Esophagus muscularis mucosa (tissue), 4 donors: Measurements from ENCODE around the gene ZNF775. TPM values are rescaled to one million over a fixed set of nuclear protein-coding genes. Genes with fewer than 3 reads are reported as not detected.
A peak's percentile ranks its signal among the peaks of the same experiment; 100 is the strongest.

ENCODE experiments used
- DNase-seq: peaks from one replicate; pipeline ENCODE4 v3.0.0-alpha.2; 2017; ENCODE audit errors: extremely low spot score
- H3K27ac ChIP-seq, 4 donors: fragments of 200-600 bp; sonication (generic); replicated peaks in 1 of 4; 1 replicate in 3 of 4; 2 replicates in 1 of 4; pipeline ENCODE4 v1.5.1; 2016 to 2019; ENCODE audit warnings: mild to moderate bottlenecking in 1 of 4
- H3K27me3 ChIP-seq, 4 donors: fragments of 200-600 bp; sonication (generic); one replicate each; pipeline versions ENCODE4 v1.5.1 to v1.6.0; 2016 to 2019
- H3K36me3 ChIP-seq, 4 donors: fragments of 200-600 bp; sonication (generic); one replicate each; pipeline ENCODE4 v1.5.1; 2016 to 2019
- H3K4me1 ChIP-seq, 4 donors: fragments of 200-600 bp; sonication (generic); one replicate each; pipeline ENCODE4 v1.5.1; 2016 to 2019
- H3K4me3 ChIP-seq, 4 donors: fragments of 200-600 bp; sonication (generic); 1 replicate in 2 of 4; 2 replicates in 2 of 4; pipeline ENCODE4 v1.5.1; 2016 to 2019; ENCODE audit warnings: mild to moderate bottlenecking in 4 of 4, moderate library complexity in 1 of 4
- H3K9me3 ChIP-seq, 4 donors: fragments of 200-600 bp; sonication (generic); 1 replicate in 3 of 4; 2 replicates in 1 of 4; pipeline ENCODE4 v1.5.1; 2016 to 2019
- EP300 ChIP-seq: sonication (generic); formaldehyde crosslinking; IDR thresholded peaks from one replicate; pipeline ENCODE4 v1.6.1; 2017; ENCODE audit warnings: antibody characterized with exemption
- POLR2A ChIP-seq: fragments of 450-650 bp; IDR thresholded peaks from one replicate; pipeline ENCODE4 v1.6.1; 2017; ENCODE audit warnings: antibody characterized with exemption, moderate library complexity, mild to moderate bottlenecking, low read depth
- POLR2AphosphoS5 ChIP-seq, 2 donors: sonication (generic); formaldehyde crosslinking; IDR thresholded peaks; one replicate each; pipeline ENCODE4 v1.6.1; 2017; ENCODE audit warnings: antibody characterized with exemption in 2 of 2
- WGBS: methylation state at CpG from one replicate; pipeline ENCODE4 v1.1.5; 2018; 5-methylcytosine and 5-hydroxymethylcytosine counted together
- intact Hi-C: fragments of 100-400 bp; cut with DNase I; formaldehyde crosslinking; loops from one replicate; pipeline ENCODE4 v1.15.1; 2023
- total RNA-seq, 4 donors: library from RNA; depleted of rRNA; stranded (reverse); fragments of >200 nt; gene quantifications; one replicate each; pipeline versions ENCODE4 v1.1.0 to v1.2.1, GENCODE V29; 2016
- TF ChIP-seq, protein P1 (sequence below), 3 experiments: fragments of 200-600 bp in 2 of 3; fragments of 450-650 bp in 1 of 3; sonication (generic) in 2 of 3; IDR thresholded peaks; one replicate each; pipeline ENCODE4 v1.5.1; 2017 to 2019; ENCODE audit warnings: antibody characterized with exemption in 3 of 3, mild to moderate bottlenecking in 2 of 3, moderate library complexity in 1 of 3

ZNF775 gene
- total RNA-seq, 4 donors from 2014 or later: 6.6 to 19.8 (median 15.0) TPM

DNA sequence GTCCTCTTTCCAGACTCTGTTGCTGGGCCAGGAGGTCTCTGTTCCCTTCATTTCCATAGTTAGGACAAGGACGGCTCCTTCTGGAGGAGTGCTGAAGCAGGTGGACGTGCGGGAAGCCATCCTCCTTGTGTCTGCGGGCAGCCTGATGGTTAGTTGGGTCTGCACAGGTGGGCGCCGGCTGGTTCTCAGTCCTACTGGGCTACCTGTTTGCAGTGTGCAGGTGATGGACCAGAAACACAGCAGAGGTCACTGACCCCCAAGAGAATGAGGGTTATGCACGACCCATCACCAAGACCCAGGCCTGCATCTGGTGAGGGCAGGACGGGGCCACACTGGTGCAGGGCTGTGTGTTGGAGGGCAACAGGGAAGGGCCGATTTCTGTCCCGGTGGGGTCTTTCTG is 45.5 kb upstream of the ZNF775 start:
- H3K4me3 ChIP-seq: no peak overlapping the region
- peak overlapping the region in 2 of 4 donors; percentile 65 to 68 for H3K27ac ChIP-seq
- H3K27me3 ChIP-seq: no peaks in the 10 kb centered on the region
- no peaks in the 10 kb centered on the region for H3K9me3 ChIP-seq
- no peak for TF ChIP-seq EP300
- no peak for TF ChIP-seq POLR2AphosphoS5 (IDR thresholded peaks at IDR 0.05)
- TF ChIP-seq POLR2A: no peak
- TF ChIP-seq, protein P1, sequence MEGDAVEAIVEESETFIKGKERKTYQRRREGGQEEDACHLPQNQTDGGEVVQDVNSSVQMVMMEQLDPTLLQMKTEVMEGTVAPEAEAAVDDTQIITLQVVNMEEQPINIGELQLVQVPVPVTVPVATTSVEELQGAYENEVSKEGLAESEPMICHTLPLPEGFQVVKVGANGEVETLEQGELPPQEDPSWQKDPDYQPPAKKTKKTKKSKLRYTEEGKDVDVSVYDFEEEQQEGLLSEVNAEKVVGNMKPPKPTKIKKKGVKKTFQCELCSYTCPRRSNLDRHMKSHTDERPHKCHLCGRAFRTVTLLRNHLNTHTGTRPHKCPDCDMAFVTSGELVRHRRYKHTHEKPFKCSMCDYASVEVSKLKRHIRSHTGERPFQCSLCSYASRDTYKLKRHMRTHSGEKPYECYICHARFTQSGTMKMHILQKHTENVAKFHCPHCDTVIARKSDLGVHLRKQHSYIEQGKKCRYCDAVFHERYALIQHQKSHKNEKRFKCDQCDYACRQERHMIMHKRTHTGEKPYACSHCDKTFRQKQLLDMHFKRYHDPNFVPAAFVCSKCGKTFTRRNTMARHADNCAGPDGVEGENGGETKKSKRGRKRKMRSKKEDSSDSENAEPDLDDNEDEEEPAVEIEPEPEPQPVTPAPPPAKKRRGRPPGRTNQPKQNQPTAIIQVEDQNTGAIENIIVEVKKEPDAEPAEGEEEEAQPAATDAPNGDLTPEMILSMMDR (IDR thresholded peaks at IDR 0.05): no peak
- no peak for DNase-seq
- intact Hi-C loops: no loop called here
- peaks cover 11 to 49% (median 48%) of the 10 kb centered on the region in 4 donors for H3K4me1 ChIP-seq
- H3K36me3 ChIP-seq: peaks cover 4 to 48% (median 24%) of the 10 kb centered on the region in 4 donors
- WGBS: 99% methylated on average over 8 of the region's 10 CpGs

DNA sequence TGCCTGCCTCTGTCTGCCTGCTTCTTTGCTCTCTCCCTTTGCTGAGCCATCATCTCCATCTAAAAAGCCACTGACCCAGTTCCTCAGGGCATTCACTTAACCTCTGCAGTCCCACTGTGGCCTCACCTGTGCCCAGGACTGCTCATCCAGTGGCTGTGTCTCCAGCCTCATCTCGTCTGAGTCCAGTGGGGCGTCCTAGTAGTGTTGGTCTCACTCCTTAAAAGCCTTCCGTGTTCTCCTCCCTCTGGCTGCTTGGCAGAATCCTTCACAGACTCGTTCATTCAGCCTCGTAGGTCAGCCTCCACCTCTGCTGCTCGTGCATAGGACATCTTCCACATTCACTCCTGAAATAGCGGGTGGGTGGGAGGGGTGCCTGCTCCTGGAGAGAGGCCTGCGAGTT is 45.0 kb upstream of the ZNF775 start:
- Histone ChIP-seq H3K27ac (peak overlapping the region; percentile 65 to 93 (median 72)), H3K27me3 (no peaks in the 10 kb centered on the region), H3K4me3 (no peak overlapping the region), H3K4me1 (peaks cover 11 to 54% (median 53%) of the 10 kb centered on the region in 4 donors), H3K9me3 (no peaks in the 10 kb centered on the region), H3K36me3 (peaks cover 4 to 44% (median 22%) of the 10 kb centered on the region in 4 donors)
- WGBS: 88% methylated on average over 8 of the region's 8 CpGs
- no peak for DNase-seq
- intact Hi-C loops: no loop called here
- TF ChIP-seq POLR2A (no peak), POLR2AphosphoS5 (IDR thresholded peaks at IDR 0.05) (no peak), EP300 (no peak)
- TF ChIP-seq, protein P1 (IDR thresholded peaks at IDR 0.05): no peak

DNA sequence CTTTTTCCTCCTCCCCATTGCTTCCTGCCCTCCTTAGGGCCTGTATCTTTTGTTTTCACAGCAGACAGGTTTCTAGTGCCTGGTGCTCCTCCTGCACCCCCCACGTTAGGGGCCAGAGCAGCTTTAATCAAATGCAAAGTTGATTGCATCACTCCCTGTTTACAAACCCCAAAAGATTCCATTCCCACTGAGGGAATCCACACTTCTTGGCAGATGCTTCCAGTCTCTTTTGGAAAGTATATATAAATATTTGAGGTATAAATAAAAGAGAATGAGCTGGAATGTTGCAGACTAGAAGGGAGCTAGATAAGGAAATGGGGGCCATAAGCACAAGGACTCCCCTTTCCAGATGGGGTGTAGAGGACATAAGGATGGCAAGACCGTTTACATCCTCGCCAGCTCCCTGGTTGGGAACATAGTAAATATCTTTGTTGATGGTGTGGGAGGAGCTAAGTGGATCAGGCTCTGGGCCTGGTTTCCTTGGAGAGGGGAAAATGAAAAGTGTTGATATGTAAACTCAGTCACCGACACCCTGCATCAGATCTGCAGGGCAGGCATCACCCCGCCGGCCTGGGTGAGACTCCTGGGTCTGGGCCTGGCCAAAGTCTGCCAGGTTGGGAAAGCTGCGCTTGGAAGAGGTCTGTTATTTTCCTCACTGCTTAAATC is 43.9 kb upstream of the ZNF775 start:
- H3K4me3 ChIP-seq: no peak overlapping the region
- intact Hi-C loops: no loop called here
- no peaks in the 10 kb centered on the region for H3K9me3 ChIP-seq
- WGBS: 34% methylated on average over 7 of the region's 7 CpGs
- peaks cover 0 to 32% (median 15%) of the 10 kb centered on the region in 4 donors for H3K36me3 ChIP-seq
- H3K4me1 ChIP-seq: peaks cover 22 to 65% (median 64%) of the 10 kb centered on the region in 4 donors
- no peak for DNase-seq
- H3K27me3 ChIP-seq: peaks cover 0 to 2% (median under 1%) of the 10 kb centered on the region in 4 donors
- peak overlapping the region; percentile 65 to 93 (median 72) for H3K27ac ChIP-seq
- TF ChIP-seq POLR2AphosphoS5 (IDR thresholded peaks at IDR 0.05) (no peak), POLR2A (no peak), EP300 (no peak)
- TF ChIP-seq, protein P1 (IDR thresholded peaks at IDR 0.05): no peak

DNA sequence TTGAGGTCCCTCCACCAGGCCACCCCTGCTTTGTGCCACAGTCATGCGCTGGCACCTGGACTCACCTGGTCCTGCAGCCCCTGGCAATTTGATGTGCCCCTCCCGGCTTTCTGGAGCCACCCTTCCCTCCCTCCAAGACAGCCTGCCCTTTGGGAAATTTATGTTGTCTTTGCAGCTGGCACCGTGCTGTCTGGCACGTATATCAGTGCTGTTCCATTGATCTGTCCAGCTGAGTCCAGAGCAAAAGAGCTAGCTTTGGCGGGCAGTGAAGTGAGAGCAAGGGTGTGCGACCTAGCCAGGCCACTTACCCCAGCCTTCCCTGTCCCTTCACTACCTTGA is 43.4 kb upstream of the ZNF775 start:
- WGBS: 38% methylated on average over 6 of the region's 6 CpGs

More for the DNA sequence above, 43.4 kb upstream of the ZNF775 start:
- Histone ChIP-seq H3K4me1 (peaks cover 26 to 70% (median 69%) of the 10 kb centered on the region in 4 donors), H3K9me3 (no peaks in the 10 kb centered on the region), H3K27me3 (peaks cover 0 to 6% (median 2%) of the 10 kb centered on the region in 4 donors), H3K27ac (peak overlapping the region; percentile 65 to 93 (median 72)), H3K36me3 (peaks cover 0 to 27% (median 11%) of the 10 kb centered on the region in 4 donors), H3K4me3 (no peak overlapping the region)
- DNase-seq: no peak
- intact Hi-C loops: no loop called here
- no peak for TF ChIP-seq POLR2A
- no peak for TF ChIP-seq EP300
- TF ChIP-seq, protein P1 (IDR thresholded peaks at IDR 0.05): no peak
- TF ChIP-seq POLR2AphosphoS5 (IDR thresholded peaks at IDR 0.05): no peak
